IPS-NIHi7 (cell line): ENCODE data around the gene ZNF469.

Experiments
- DNase-seq: peaks from one replicate; pipeline ENCODE4 v3.0.0; 2012; ENCODE audit warnings: mixed read lengths; ENCODE audit errors: extremely low spot score

The ZNF469 gene

GRCh38 chr16:88428156-88428555 lies 45.4 kb downstream of the ZNF469 start:
- no peak for DNase-seq

- no peak for DNase-seq
Measured at GRCh38 chr16:88428616-88429386, 46.0 kb downstream of the ZNF469 start.

DNA sequence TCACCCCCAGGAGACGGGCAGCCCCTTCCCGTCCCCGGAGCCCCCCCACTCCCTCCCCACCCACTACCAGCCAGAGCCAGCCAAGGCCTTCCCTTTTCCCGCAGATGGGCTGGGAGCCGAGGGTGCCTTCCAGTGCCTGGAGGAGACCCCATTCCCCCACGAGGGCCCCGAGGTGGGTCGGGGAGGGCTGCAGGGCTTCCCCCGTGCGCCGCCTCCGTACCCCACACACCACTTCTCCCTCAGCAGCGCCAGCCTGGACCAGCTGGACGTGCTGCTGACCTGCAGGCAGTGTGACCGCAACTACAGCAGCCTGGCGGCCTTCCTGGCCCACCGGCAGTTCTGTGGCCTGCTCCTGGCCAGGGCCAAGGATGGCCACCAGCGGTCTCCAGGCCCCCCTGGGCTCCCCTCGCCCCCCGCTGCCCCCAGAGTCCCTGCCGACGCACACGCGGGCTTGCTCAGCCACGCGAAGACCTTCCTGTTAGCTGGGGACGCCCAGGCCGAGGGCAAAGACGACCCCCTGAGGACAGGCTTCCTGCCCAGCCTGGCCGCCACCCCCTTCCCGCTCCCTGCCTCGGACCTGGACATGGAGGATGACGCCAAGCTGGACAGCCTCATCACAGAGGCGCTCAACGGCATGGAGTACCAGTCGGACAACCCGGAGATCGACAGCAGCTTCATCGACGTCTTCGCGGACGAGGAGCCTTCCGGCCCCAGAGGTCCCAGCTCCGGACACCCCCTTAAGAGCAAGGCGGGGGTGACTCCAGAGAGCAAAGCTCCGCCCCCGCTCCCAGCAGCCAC lies 46.8 kb downstream of the ZNF469 start:
- DNase-seq: no peak

- DNase-seq: peak; percentile 52
Measured at GRCh38 chr16:88430185-88430523, 47.4 kb downstream of the ZNF469 start.

- DNase-seq: peak; percentile 65
Measured at GRCh38 chr16:88430524-88431446, 48.0 kb downstream of the ZNF469 start.

- no peak for DNase-seq
Measured at GRCh38 chr16:88431651-88432050, 48.9 kb downstream of the ZNF469 start.

- no peak for DNase-seq
Measured at GRCh38 chr16:88432174-88432573, 49.4 kb downstream of the ZNF469 start.
